Gastrocnemius medialis (tissue), 4 donors: ENCODE measurements around the gene VAMP1. TPM values are rescaled to one million over a fixed set of nuclear protein-coding genes. Genes with fewer than 3 reads are reported as not detected.

Experiments used
- ATAC-seq, 2 donors: fragments of 150-250 bp; one replicate each; pipeline ENCODE4 v1.9.1; 2016
- DNase-seq, 2 donors: peaks; one replicate each; pipeline ENCODE4 v3.0.0-alpha.2; 2019
- H3K27ac ChIP-seq, 4 donors: fragments of 200-600 bp; sonication (generic); 1 replicate in 1 of 4; 2 replicates in 3 of 4; pipeline ENCODE4 v1.5.1; 2016 to 2018; ENCODE audit warnings: mild to moderate bottlenecking in 2 of 4, moderate library complexity in 1 of 4
- H3K27me3 ChIP-seq, 3 donors: fragments of 200-600 bp; sonication (generic) in 2 of 3; 1 replicate in 1 of 3; 2 replicates in 2 of 3; pipeline versions ENCODE4 v1.5.1 to v1.6.0; 2016 to 2019; ENCODE audit warnings: mild to moderate bottlenecking in 1 of 3, moderate library complexity in 1 of 3
- H3K36me3 ChIP-seq, 2 donors: fragments of 200-600 bp; sonication (generic) in 1 of 2; one replicate each; pipeline ENCODE4 v1.5.1; 2017 to 2018
- H3K4me1 ChIP-seq, 2 donors: fragments of 200-600 bp; sonication (generic) in 1 of 2; one replicate each; pipeline ENCODE4 v1.5.1; 2016 to 2017; ENCODE audit warnings: mild to moderate bottlenecking in 2 of 2
- H3K4me3 ChIP-seq, 4 donors: fragments of 200-600 bp; sonication (generic) in 3 of 4; 1 replicate in 1 of 4; 2 replicates in 3 of 4; pipeline ENCODE4 v1.5.1; 2016 to 2019; ENCODE audit warnings: mild to moderate bottlenecking in 2 of 4
- H3K9me3 ChIP-seq, 3 donors: fragments of 200-600 bp; sonication (generic) in 2 of 3; 1 replicate in 1 of 3; 2 replicates in 2 of 3; pipeline ENCODE4 v1.5.1; 2016 to 2019
- POLR2A ChIP-seq, 2 donors: fragments of 450-650 bp; IDR thresholded peaks; one replicate each; pipeline ENCODE4 v1.6.1; 2017; ENCODE audit warnings: antibody characterized with exemption in 2 of 2, mild to moderate bottlenecking in 2 of 2, moderate library complexity in 2 of 2
- in situ Hi-C, 4 donors: fragments of 200-750 bp; cut with MboI; loops; one replicate each; pipeline versions ENCODE4 v1.15.0 to v1.8.0; 2017; ENCODE audit warnings: low sequenced_read_pairs in 4 of 4
- intact Hi-C: fragments of 100-400 bp; cut with DNase I; formaldehyde crosslinking; loops from one replicate; pipeline ENCODE4 v1.15.1; 2023; ENCODE audit warnings: low total_unique reads
- total RNA-seq, 4 donors: library from RNA; depleted of rRNA; stranded (reverse); fragments of >200 nt; gene quantifications; one replicate each; pipeline versions ENCODE4 v1.1.0 to v1.2.3, GENCODE V29; 2016
- TF ChIP-seq, protein P1 (sequence below), 5 experiments: fragments of 450-650 bp in 3 of 5; fragments of 200-600 bp in 2 of 5; sonication (generic) in 2 of 5; IDR thresholded peaks in 4 of 5; conservative IDR thresholded peaks in 1 of 5; 1 replicate in 4 of 5; 2 replicates in 1 of 5; pipeline ENCODE4 v1.5.1; 2016 to 2019; ENCODE audit warnings: antibody characterized with exemption in 5 of 5, mild to moderate bottlenecking in 3 of 5, moderate library complexity in 3 of 5

Gene VAMP1
- total RNA-seq, 4 donors from 2014 or later: 1.1 to 2.0 (median 1.4) TPM

DNA sequence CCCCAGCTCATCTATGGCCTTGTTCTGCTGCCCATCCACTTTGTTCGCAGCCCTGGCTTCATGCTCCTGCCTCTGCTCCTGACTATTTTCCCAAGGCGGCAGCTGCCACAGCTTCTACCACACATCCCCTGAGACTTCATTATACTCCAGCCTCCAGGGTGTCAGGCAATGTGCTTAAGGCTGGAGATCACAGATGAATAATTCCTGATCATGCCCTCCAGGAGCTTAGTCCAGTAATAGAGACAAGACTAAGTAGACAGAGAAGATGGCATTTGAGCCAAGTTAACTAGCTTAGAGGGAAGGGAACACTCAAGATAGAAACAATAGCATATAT is 11.5 kb downstream of the VAMP1 start:
- no peak overlapping the region for H3K4me3 ChIP-seq
- H3K36me3 ChIP-seq: peaks cover 0 to 80% of the 10 kb centered on the region in 2 donors
- H3K27ac ChIP-seq: no peak overlapping the region
- H3K9me3 ChIP-seq: no peaks in the 10 kb centered on the region
- intact Hi-C loops: no loop called here
- DNase-seq (no peak), ATAC-seq (no peak)
- TF ChIP-seq, protein P1, sequence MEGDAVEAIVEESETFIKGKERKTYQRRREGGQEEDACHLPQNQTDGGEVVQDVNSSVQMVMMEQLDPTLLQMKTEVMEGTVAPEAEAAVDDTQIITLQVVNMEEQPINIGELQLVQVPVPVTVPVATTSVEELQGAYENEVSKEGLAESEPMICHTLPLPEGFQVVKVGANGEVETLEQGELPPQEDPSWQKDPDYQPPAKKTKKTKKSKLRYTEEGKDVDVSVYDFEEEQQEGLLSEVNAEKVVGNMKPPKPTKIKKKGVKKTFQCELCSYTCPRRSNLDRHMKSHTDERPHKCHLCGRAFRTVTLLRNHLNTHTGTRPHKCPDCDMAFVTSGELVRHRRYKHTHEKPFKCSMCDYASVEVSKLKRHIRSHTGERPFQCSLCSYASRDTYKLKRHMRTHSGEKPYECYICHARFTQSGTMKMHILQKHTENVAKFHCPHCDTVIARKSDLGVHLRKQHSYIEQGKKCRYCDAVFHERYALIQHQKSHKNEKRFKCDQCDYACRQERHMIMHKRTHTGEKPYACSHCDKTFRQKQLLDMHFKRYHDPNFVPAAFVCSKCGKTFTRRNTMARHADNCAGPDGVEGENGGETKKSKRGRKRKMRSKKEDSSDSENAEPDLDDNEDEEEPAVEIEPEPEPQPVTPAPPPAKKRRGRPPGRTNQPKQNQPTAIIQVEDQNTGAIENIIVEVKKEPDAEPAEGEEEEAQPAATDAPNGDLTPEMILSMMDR (IDR thresholded peaks at IDR 0.05 in 4 of 5, conservative IDR thresholded peaks at IDR 0.05 in 1 of 5): no peak
- TF ChIP-seq POLR2A (IDR thresholded peaks at IDR 0.05): no peak
- in situ Hi-C loops: loop anchor here in 1 of 4 donors (25.0 kb wide), 1 partner anchor 122 kb away; the partner anchor contains the start of gene TNFRSF1A
- no peaks in the 10 kb centered on the region for H3K27me3 ChIP-seq
- peaks cover 8 to 14% of the 10 kb centered on the region in 2 donors for H3K4me1 ChIP-seq

DNA sequence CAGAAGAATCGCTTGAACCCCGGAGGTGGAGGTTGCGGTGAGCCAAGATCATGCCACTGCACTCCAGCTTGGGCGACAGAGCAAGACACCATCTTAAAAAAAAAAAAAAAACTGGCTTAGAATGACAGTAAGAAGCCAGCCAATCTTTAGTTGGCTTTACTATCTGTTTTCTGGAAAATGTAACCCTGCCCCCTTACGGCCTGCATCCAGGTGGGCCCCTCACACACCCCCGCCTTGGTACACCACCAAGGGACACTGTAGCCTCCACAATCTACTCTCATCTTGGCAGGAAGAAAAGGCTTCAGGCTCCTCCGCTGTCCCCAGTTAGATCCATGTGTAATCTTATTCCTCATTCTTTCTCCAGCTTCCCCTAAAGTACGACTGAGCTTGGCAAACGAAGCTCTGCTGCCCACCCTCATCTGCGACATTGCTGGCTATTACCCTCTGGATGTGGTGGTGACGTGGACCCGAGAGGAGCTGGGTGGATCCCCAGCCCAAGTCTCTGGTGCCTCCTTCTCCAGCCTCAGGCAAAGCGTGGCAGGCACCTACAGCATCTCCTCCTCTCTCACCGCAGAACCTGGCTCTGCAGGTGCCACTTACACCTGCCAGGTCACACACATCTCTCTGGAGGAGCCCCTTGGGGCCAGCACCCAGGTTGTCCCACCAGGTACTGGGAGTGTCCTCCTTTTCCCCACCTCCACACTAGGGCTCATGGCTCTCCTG is 12.0 kb downstream of the VAMP1 start:
- DNase-seq: no peak
- H3K4me3 ChIP-seq: no peak overlapping the region
- H3K36me3 ChIP-seq: peaks cover 0 to 75% of the 10 kb centered on the region in 2 donors
- H3K9me3 ChIP-seq: no peaks in the 10 kb centered on the region
- no peak overlapping the region for H3K27ac ChIP-seq
- in situ Hi-C loops: loop anchor here in 1 of 4 donors (25.0 kb wide), 1 partner anchor 121 kb away; the partner anchor contains the start of gene TNFRSF1A
- no peak for ATAC-seq
- H3K4me1 ChIP-seq: peaks cover 8 to 14% of the 10 kb centered on the region in 2 donors
- intact Hi-C loops: no loop called here
- H3K27me3 ChIP-seq: no peaks in the 10 kb centered on the region
- no peak for TF ChIP-seq POLR2A (IDR thresholded peaks at IDR 0.05)
- TF ChIP-seq, protein P1 (IDR thresholded peaks at IDR 0.05 in 4 of 5, conservative IDR thresholded peaks at IDR 0.05 in 1 of 5): no peak

DNA sequence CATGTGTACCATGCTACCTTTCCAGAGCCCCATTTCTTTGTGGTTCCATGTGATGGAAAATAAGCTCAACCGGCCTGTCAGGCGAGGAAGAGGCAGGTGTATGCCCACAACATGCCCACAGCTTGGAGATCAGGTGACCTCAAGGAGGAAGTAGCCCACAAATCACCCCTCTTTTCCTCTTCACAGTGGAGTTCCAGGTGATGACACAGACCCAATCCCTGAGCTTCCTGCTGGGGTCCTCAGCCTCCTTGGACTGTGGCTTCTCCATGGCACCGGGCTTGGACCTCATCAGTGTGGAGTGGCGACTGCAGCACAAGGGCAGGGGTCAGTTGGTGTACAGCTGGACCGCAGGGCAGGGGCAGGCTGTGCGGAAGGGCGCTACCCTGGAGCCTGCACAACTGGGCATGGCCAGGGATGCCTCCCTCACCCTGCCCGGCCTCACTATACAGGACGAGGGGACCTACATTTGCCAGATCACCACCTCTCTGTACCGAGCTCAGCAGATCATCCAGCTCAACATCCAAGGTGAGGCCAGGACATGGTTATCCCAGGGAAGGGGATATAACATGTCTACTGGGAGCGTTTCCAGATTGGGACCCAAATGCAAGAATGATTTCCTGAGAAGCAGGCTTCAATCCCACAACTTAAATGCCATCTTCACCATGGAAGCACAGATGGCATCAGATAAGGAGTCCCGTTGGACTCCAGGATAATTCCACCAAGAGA is 13.1 kb downstream of the VAMP1 start:
- ATAC-seq (no peak), DNase-seq (no peak)
- in situ Hi-C loops: loop anchor here in 1 of 4 donors (25.0 kb wide), 1 partner anchor 120 kb away; the partner anchor contains the start of gene TNFRSF1A
- no peaks in the 10 kb centered on the region for H3K27me3 ChIP-seq
- intact Hi-C loops: no loop called here
- no peak overlapping the region for H3K27ac ChIP-seq
- H3K4me3 ChIP-seq: no peak overlapping the region
- H3K36me3 ChIP-seq: peaks cover 0 to 65% of the 10 kb centered on the region in 2 donors
- H3K9me3 ChIP-seq: no peaks in the 10 kb centered on the region
- peaks cover 17 to 20% of the 10 kb centered on the region in 2 donors for H3K4me1 ChIP-seq
- TF ChIP-seq, protein P1 (IDR thresholded peaks at IDR 0.05 in 4 of 5, conservative IDR thresholded peaks at IDR 0.05 in 1 of 5): no peak
- no peak for TF ChIP-seq POLR2A (IDR thresholded peaks at IDR 0.05)

DNA sequence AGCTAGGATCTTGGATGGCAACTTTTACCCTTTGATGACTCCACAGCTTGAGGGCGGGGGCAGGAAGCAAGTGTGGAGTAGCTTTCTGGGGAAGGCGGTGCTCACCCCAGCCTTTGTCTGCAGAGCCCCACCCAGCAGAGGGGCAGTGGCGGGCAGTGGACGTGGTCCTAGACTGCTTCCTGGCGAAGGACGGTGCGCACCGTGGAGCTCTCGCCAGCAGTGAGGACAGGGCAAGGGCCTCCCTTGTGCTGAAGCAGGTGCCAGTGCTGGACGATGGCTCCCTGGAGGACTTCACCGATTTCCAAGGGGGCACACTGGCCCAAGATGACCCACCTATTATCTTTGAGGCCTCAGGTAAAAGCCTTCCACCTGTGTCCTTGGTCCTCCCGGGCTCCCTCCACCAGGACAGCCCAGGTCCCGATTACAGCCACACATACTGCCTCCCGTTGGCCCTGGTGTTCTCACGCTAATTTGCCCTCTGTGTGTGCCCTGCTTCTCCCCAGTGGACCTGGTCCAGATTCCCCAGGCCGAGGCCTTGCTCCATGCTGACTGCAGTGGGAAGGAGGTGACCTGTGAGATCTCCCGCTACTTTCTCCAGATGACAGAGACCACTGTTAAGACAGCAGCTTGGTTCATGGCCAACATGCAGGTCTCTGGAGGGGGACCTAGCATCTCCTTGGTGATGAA is 17.4 kb downstream of the VAMP1 start:
- in situ Hi-C loops (loop anchor here in 1 of 4 donors (25.0 kb wide), 1 partner anchor 116 kb away; the partner anchor contains the start of gene TNFRSF1A), intact Hi-C loops (loop anchor here (5.0 kb wide), 1 partner anchor 111 kb away; the partner anchor contains the start of gene TNFRSF1A)
- Histone ChIP-seq H3K36me3 (peaks cover 0 to 29% of the 10 kb centered on the region in 2 donors), H3K27ac (peak overlapping the region; percentile 96 to 99 (median 98)), H3K4me1 (peaks cover 18% of the 10 kb centered on the region in 2 donors), H3K9me3 (no peaks in the 10 kb centered on the region), H3K4me3 (peak overlapping the region; percentile 72 to 91 (median 84)), H3K27me3 (no peaks in the 10 kb centered on the region)
- peak in 1 of 2 donors; percentile 32 for DNase-seq
- peak in 1 of 2 donors; percentile 21 for ATAC-seq
- TF ChIP-seq POLR2A (IDR thresholded peaks at IDR 0.05): no peak
- TF ChIP-seq, protein P1 (IDR thresholded peaks at IDR 0.05 in 4 of 5, conservative IDR thresholded peaks at IDR 0.05 in 1 of 5): no peak
